HCT116 (cell line): Measurements from ENCODE around the gene ABCG8. TPM values are rescaled to one million over a fixed set of nuclear protein-coding genes. Genes with fewer than 3 reads are reported as not detected.

Source experiments
- ATAC-seq: fragments of 200-7000 bp; cut with Tn5 transposase; 2 replicates; pipeline ENCODE4 v1.9.1; 2020; ENCODE audit warnings: mild to moderate bottlenecking, moderate library complexity
- BruUV-seq: library from RNA; stranded (reverse); fragments of 400-500 nt; replicated peaks from 2 replicates; lab custom pipeline; 2021; lab: Mats Ljungman, UMichigan
- CTCF ChIA-PET: fragments of 300-600 bp; sonication (Branson Sonifier 250); formaldehyde crosslinking; loops from one replicate; lab custom pipeline; 2021; ENCODE audit warnings: antibody characterized with exemption; lab: Charles Lee
- POLR2A ChIA-PET: fragments of 300-600, 350-600 bp; sonication (Branson Sonifier 250); formaldehyde crosslinking; loops from one replicate; lab custom pipeline; 2021; ENCODE audit warnings: antibody characterized with exemption; lab: Charles Lee
- RAD21 ChIA-PET, 2 experiments: fragments of 300-600 bp; sonication (Branson Sonifier 250); formaldehyde crosslinking; loops; one replicate each; lab custom pipeline; 2023; ENCODE audit warnings: low total read pairs in 2 of 2; ENCODE audit not compliant: uncharacterized antibody in 2 of 2, unreplicated experiment in 2 of 2, low non-redundant PET in 1 of 2; lab: Charles Lee
- DNase-seq: peaks from one replicate; pipeline ENCODE4 v3.0.0-alpha.2; 2010; ENCODE audit warnings: low read depth, low spot score
- H2AFZ ChIP-seq: fragments of 200-600 bp; shearing (Covaris generic), sonication (generic); 2 replicates; pipeline ENCODE4 v1.6.1; 2017; ENCODE audit warnings: low read depth, mixed run types, mixed read lengths, antibody characterized with exemption, low read length; ENCODE audit not compliant: poor library complexity, severe bottlenecking
- H3K27ac ChIP-seq: 2 replicates; pipeline ENCODE4 v1.5.1; 2012; ENCODE audit warnings: low read depth, low read length
- H3K27me3 ChIP-seq: fragments of 200-600 bp; sonication (generic); 2 replicates; pipeline ENCODE4 v1.6.1; 2016; ENCODE audit warnings: mixed run types, low read length, mixed read lengths; ENCODE audit not compliant: insufficient read depth
- H3K36me3 ChIP-seq, 2 experiments: fragments of 200-500 bp in 1 of 2; fragments of 200-600 bp in 1 of 2; sonication (Bioruptor generic) in 1 of 2; sonication (generic) in 1 of 2; 2 replicates each; pipeline versions ENCODE4 v1.5.1 to v1.6.1; 2014 to 2016; ENCODE audit warnings: low read length in 2 of 2, inconsistent platforms in 1 of 2, mixed read lengths in 1 of 2, mixed run types in 1 of 2; ENCODE audit not compliant: insufficient read depth in 2 of 2, control insufficient read depth in 1 of 2
- H3K4me1 ChIP-seq, 2 experiments: fragments of 200-600 bp in 1 of 2; sonication (generic) in 1 of 2; 2 replicates each; pipeline versions ENCODE4 v1.5.1 to v1.6.1; 2012 to 2017; ENCODE audit warnings: low read length in 2 of 2, inconsistent platforms in 1 of 2, mild to moderate bottlenecking in 1 of 2, mixed read lengths in 1 of 2, mixed run types in 1 of 2, moderate library complexity in 1 of 2; ENCODE audit not compliant: insufficient read depth in 2 of 2, control insufficient read depth in 1 of 2
- H3K4me2 ChIP-seq: fragments of 200-600 bp; sonication (generic); 2 replicates; pipeline ENCODE4 v1.6.1; 2017; ENCODE audit warnings: mixed run types, low read length, mixed read lengths
- H3K4me3 ChIP-seq, 2 experiments: fragments of 200-600 bp in 1 of 2; sonication (generic) in 1 of 2; replicated peaks in 1 of 2; 2 replicates each; pipeline ENCODE4 v1.5.1; 2011 to 2016; ENCODE audit warnings: low read length in 2 of 2, control low read depth in 1 of 2, low read depth in 1 of 2, mild to moderate bottlenecking in 1 of 2, mixed read lengths in 1 of 2, mixed run types in 1 of 2
- H3K79me2 ChIP-seq: fragments of 200-600 bp; sonication (generic); 2 replicates; pipeline ENCODE4 v1.6.1; 2017; ENCODE audit warnings: mild to moderate bottlenecking, mixed run types, low read length, moderate library complexity, mixed read lengths; ENCODE audit not compliant: insufficient read depth
- H3K9ac ChIP-seq: fragments of 200-600 bp; sonication (generic); 2 replicates; pipeline ENCODE4 v1.6.1; 2016; ENCODE audit warnings: low read length, mixed read lengths
- H3K9me2 ChIP-seq: fragments of 200-600 bp; sonication (generic), shearing (Covaris generic); 2 replicates; pipeline ENCODE4 v1.6.1; 2017; ENCODE audit warnings: mixed run types, mild to moderate bottlenecking, moderate library complexity; ENCODE audit not compliant: insufficient read depth
- H3K9me3 ChIP-seq, 2 experiments: fragments of 200-500 bp in 1 of 2; fragments of 200-600 bp in 1 of 2; sonication (Bioruptor generic) in 1 of 2; sonication (generic) in 1 of 2; 2 replicates each; pipeline ENCODE4 v1.6.1; 2014 to 2017; ENCODE audit warnings: low read length in 2 of 2, mixed read lengths in 2 of 2, inconsistent platforms in 1 of 2, low read depth in 1 of 2, mild to moderate bottlenecking in 1 of 2, mixed run types in 1 of 2, moderate library complexity in 1 of 2; ENCODE audit not compliant: control insufficient read depth in 1 of 2, insufficient read depth in 1 of 2
- H4K20me1 ChIP-seq: fragments of 200-600 bp; sonication (generic), shearing (Covaris generic); 2 replicates; pipeline ENCODE4 v1.6.1; 2017; ENCODE audit warnings: mixed run types, mild to moderate bottlenecking, moderate library complexity; ENCODE audit not compliant: insufficient read depth
- CEBPB ChIP-seq: IDR thresholded peaks from 2 replicates; pipeline ENCODE4 v1.6.1; 2012; ENCODE audit warnings: low read depth
- EGR1 ChIP-seq: IDR thresholded peaks from 2 replicates; pipeline ENCODE4 v1.6.1; 2012; ENCODE audit warnings: low read depth
- EZH2phosphoT487 ChIP-seq: fragments of 200-600 bp; IDR thresholded peaks from 2 replicates; pipeline ENCODE4 v1.6.1; 2018; ENCODE audit warnings: antibody characterized with exemption, borderline replicate concordance
- JUND ChIP-seq: IDR thresholded peaks from 2 replicates; pipeline ENCODE4 v1.6.1; 2012
- SRF ChIP-seq: IDR thresholded peaks from 2 replicates; pipeline ENCODE4 v1.6.1; 2012; ENCODE audit warnings: low read depth
- YY1 ChIP-seq: IDR thresholded peaks from 2 replicates; pipeline ENCODE4 v1.6.1; 2011; ENCODE audit warnings: low read length, low read depth, moderate library complexity, mild to moderate bottlenecking; ENCODE audit not compliant: insufficient replicate concordance; ENCODE audit errors: extremely low read depth
- ZNF274 ChIP-seq: fragments of 200-500 bp; sonication (Bioruptor generic); IDR thresholded peaks from 2 replicates; pipeline ENCODE4 v1.6.1; 2014; ENCODE audit warnings: mild to moderate bottlenecking, low read depth, low read length, inconsistent platforms
- intact Hi-C: fragments of 100-400 bp; cut with micrococcal nuclease; formaldehyde crosslinking; loops from 2 replicates; pipeline ENCODE4 v1.10.0; 2022
- total RNA-seq: library from RNA; stranded (reverse); gene quantifications from one replicate; pipeline ENCODE4 v1.2.1, GENCODE V29; 2021; ENCODE audit not compliant: unreplicated experiment
- TF ChIP-seq, protein P1 (sequence below): IDR thresholded peaks from 2 replicates; pipeline ENCODE4 v1.6.1; 2012
- TF ChIP-seq, protein P2 (sequence below), 3 experiments: fragments of 200-600 bp in 1 of 3; sonication (generic) in 1 of 3; IDR thresholded peaks in 2 of 3; conservative IDR thresholded peaks in 1 of 3; 2 replicates each; pipeline ENCODE4 v1.5.1; 2012 to 2017; ENCODE audit warnings: low read depth in 2 of 3, low read length in 2 of 3, antibody characterized with exemption in 1 of 3, borderline replicate concordance in 1 of 3, control low read depth in 1 of 3, mild to moderate bottlenecking in 1 of 3, mixed read lengths in 1 of 3, mixed run types in 1 of 3, moderate library complexity in 1 of 3; ENCODE audit not compliant: insufficient read depth in 1 of 3

ABCG8 gene
- total RNA-seq, 1 experiment from 2014 or later: 0.05 TPM

DNA sequence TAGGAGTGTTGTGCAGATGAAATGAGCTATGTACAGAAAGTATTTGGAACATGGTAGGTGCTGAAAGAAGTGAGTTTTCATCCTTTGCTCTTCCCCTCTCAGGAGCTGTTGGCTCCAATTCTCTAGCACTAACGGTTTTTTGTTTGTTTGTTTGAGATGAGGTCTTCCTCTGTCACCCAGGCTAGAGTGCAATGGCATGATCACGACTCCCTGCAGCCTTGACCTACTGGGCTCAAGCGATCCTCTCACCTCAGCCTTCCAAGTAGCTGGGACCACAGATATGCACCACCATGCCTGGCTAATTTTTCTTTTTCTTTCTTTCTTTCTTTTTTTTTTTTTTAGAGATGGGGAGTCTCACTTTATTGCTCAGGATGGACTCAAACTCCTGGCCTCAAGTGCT is 12.9 kb upstream of the ABCG8 start:
- no peaks in the 10 kb centered on the region for H3K9me2 ChIP-seq
- TF ChIP-seq, protein P1, sequence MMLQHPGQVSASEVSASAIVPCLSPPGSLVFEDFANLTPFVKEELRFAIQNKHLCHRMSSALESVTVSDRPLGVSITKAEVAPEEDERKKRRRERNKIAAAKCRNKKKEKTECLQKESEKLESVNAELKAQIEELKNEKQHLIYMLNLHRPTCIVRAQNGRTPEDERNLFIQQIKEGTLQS: no peak
- TF ChIP-seq JUND: no peak
- TF ChIP-seq, all 23 proteins: peak for 0
- Histone ChIP-seq H3K4me3 (no peak overlapping the region), H3K27ac (no peak overlapping the region), H4K20me1 (no peaks in the 10 kb centered on the region), H3K4me1 (no peaks in the 10 kb centered on the region), H3K36me3 (no peaks in the 10 kb centered on the region), H3K9me3 (no peaks in the 10 kb centered on the region), H3K27me3 (peaks cover 23% of the 10 kb centered on the region; the same call in 1 of the 2 replicates), H3K4me2 (no peak overlapping the region), H2AFZ (no peak overlapping the region), H3K9ac (no peak overlapping the region), H3K79me2 (no peaks in the 10 kb centered on the region)
- ATAC-seq (no peak), DNase-seq (no peak)
- POLR2A ChIA-PET: no interaction called here
- intact Hi-C loops: no loop called here
- no TSS peak for BruUV-seq
- RAD21 ChIA-PET: no interaction called here
- CTCF ChIA-PET: no interaction called here

- ChIA-PET POLR2A (no interaction called here), CTCF (no interaction called here), RAD21 (no interaction called here)
- TF ChIP-seq EZH2phosphoT487: no peak
- no peak for TF ChIP-seq ZNF274
- TF ChIP-seq, protein P1: no peak
- no peak for TF ChIP-seq SRF
- no peak for TF ChIP-seq JUND
- TF ChIP-seq YY1: no peak
- TF ChIP-seq CEBPB: no peak
- TF ChIP-seq EGR1: no peak
- TF ChIP-seq, protein P2, sequence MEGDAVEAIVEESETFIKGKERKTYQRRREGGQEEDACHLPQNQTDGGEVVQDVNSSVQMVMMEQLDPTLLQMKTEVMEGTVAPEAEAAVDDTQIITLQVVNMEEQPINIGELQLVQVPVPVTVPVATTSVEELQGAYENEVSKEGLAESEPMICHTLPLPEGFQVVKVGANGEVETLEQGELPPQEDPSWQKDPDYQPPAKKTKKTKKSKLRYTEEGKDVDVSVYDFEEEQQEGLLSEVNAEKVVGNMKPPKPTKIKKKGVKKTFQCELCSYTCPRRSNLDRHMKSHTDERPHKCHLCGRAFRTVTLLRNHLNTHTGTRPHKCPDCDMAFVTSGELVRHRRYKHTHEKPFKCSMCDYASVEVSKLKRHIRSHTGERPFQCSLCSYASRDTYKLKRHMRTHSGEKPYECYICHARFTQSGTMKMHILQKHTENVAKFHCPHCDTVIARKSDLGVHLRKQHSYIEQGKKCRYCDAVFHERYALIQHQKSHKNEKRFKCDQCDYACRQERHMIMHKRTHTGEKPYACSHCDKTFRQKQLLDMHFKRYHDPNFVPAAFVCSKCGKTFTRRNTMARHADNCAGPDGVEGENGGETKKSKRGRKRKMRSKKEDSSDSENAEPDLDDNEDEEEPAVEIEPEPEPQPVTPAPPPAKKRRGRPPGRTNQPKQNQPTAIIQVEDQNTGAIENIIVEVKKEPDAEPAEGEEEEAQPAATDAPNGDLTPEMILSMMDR (IDR thresholded peaks at IDR 0.05 in 2 of 3, conservative IDR thresholded peaks at IDR 0.05 in 1 of 3; ENCODE audit: borderline replicate concordance in 1 of 3, insufficient read depth in 1 of 3, low read depth in 2 of 3, low read length in 2 of 3): no peak
- no peaks in the 10 kb centered on the region for H3K79me2 ChIP-seq
- no peak for DNase-seq
- H4K20me1 ChIP-seq: no peaks in the 10 kb centered on the region
- H3K4me2 ChIP-seq: no peak overlapping the region
- H3K4me3 ChIP-seq: no peak overlapping the region
- H3K27ac ChIP-seq: no peak overlapping the region
- H3K9me2 ChIP-seq: no peaks in the 10 kb centered on the region
- H3K9ac ChIP-seq: no peak overlapping the region
- no peak overlapping the region for H2AFZ ChIP-seq
- intact Hi-C loops: no loop called here
- H3K4me1 ChIP-seq: no peaks in the 10 kb centered on the region
- H3K9me3 ChIP-seq: no peaks in the 10 kb centered on the region
- H3K36me3 ChIP-seq: no peaks in the 10 kb centered on the region
- ATAC-seq: no peak
- peaks cover 21% of the 10 kb centered on the region; the same call in 1 of the 2 replicates for H3K27me3 ChIP-seq
- no TSS peak for BruUV-seq
These were observed 12.2 kb upstream of the ABCG8 start for GRCh38 chr2:43826305-43827250.
